ENCODE results near the gene PANK3. TPM values are rescaled to one million over a fixed set of nuclear protein-coding genes. Genes with fewer than 3 reads are reported as not detected.

PANK3 gene
- total RNA-seq, 1 experiment from 2014 or later: 79.7 TPM

DNA sequence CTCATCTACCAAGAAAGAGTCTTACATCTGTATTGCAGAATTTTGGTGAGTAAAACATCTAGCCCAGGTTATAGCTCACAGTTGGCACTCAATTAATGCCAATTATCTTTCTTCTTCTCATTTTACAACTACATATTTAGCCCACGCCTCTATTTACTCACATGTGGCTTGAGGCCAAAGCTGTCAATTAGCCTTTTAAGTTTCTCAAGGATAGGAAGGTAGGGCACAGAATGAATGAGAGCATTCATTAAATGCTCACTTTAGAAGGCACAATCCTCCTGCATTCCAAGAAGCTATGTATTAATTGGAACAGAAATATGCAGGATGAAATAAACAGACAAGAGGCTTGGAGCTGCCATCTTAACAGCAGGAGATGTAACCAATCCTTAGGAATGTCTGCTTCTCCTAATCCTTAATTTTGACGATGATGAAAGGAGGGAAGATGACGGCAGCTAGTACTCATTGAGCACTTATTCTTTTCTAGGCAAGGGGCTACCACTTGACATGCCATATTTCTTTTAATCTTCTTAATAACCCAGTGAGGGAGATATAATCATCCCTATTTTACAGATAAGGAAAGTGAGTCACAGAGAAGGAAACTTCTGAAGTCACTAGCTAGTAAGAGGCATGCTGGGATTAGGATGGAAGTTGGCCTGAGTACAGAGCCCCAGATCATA, 30.8 kb upstream of the PANK3 start:
- in situ Hi-C loops (cut with HindIII; ENCODE audit: low pct_unique_long_range_greater_than_20kb, low sequenced_read_pairs): no loop called here
- Histone ChIP-seq H3K27me3 (ENCODE audit: control insufficient read depth, insufficient read depth, low read length) (no peaks in the 10 kb centered on the region), H3K4me1 (ENCODE audit: control insufficient read depth, insufficient read depth, low read length) (no peaks in the 10 kb centered on the region), H3K4me3 (ENCODE audit: low read depth in 2 of 2, low read length in 2 of 2) (no peak overlapping the region), H3K27ac (ENCODE audit: low read length) (no peak overlapping the region), H3K9me3 (ENCODE audit: control insufficient read depth, insufficient read depth, low read depth, low read length) (no peaks in the 10 kb centered on the region), H3K36me3 (ENCODE audit: control insufficient read depth, insufficient read depth, low read length) (no peaks in the 10 kb centered on the region)
- TF ChIP-seq, protein P1, sequence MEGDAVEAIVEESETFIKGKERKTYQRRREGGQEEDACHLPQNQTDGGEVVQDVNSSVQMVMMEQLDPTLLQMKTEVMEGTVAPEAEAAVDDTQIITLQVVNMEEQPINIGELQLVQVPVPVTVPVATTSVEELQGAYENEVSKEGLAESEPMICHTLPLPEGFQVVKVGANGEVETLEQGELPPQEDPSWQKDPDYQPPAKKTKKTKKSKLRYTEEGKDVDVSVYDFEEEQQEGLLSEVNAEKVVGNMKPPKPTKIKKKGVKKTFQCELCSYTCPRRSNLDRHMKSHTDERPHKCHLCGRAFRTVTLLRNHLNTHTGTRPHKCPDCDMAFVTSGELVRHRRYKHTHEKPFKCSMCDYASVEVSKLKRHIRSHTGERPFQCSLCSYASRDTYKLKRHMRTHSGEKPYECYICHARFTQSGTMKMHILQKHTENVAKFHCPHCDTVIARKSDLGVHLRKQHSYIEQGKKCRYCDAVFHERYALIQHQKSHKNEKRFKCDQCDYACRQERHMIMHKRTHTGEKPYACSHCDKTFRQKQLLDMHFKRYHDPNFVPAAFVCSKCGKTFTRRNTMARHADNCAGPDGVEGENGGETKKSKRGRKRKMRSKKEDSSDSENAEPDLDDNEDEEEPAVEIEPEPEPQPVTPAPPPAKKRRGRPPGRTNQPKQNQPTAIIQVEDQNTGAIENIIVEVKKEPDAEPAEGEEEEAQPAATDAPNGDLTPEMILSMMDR (IDR thresholded peaks at IDR 0.05): no peak
- TF ChIP-seq SIN3A (IDR thresholded peaks at IDR 0.05; ENCODE audit: borderline replicate concordance, insufficient read depth, low read depth, low read length) (no peak), POLR2AphosphoS5 (IDR thresholded peaks at IDR 0.05; ENCODE audit: low read depth, low read length) (no peak), TCF7L2 (IDR thresholded peaks at IDR 0.05; ENCODE audit: low read depth, low read length) (no peak)
- TF ChIP-seq, protein P2, sequence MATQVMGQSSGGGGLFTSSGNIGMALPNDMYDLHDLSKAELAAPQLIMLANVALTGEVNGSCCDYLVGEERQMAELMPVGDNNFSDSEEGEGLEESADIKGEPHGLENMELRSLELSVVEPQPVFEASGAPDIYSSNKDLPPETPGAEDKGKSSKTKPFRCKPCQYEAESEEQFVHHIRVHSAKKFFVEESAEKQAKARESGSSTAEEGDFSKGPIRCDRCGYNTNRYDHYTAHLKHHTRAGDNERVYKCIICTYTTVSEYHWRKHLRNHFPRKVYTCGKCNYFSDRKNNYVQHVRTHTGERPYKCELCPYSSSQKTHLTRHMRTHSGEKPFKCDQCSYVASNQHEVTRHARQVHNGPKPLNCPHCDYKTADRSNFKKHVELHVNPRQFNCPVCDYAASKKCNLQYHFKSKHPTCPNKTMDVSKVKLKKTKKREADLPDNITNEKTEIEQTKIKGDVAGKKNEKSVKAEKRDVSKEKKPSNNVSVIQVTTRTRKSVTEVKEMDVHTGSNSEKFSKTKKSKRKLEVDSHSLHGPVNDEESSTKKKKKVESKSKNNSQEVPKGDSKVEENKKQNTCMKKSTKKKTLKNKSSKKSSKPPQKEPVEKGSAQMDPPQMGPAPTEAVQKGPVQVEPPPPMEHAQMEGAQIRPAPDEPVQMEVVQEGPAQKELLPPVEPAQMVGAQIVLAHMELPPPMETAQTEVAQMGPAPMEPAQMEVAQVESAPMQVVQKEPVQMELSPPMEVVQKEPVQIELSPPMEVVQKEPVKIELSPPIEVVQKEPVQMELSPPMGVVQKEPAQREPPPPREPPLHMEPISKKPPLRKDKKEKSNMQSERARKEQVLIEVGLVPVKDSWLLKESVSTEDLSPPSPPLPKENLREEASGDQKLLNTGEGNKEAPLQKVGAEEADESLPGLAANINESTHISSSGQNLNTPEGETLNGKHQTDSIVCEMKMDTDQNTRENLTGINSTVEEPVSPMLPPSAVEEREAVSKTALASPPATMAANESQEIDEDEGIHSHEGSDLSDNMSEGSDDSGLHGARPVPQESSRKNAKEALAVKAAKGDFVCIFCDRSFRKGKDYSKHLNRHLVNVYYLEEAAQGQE (IDR thresholded peaks at IDR 0.05; ENCODE audit: insufficient read depth in 1 of 2, low read depth in 2 of 2, low read length in 1 of 2): no peak
- intact Hi-C loops (cut with micrococcal nuclease; ENCODE audit: unreplicated experiment): no loop called here
- CTCF ChIA-PET: interaction anchor here (0.5 kb wide), 1 partner anchor 1665 kb away, joined by 4 read pairs; no protein-coding TSS in a partner anchor
- no peak for ATAC-seq
- POLR2A ChIA-PET: no interaction called here
- no peak for DNase-seq (ENCODE audit: low read depth, low spot score)
- no TSS peak for BruUV-seq (replicated peaks)

DNA sequence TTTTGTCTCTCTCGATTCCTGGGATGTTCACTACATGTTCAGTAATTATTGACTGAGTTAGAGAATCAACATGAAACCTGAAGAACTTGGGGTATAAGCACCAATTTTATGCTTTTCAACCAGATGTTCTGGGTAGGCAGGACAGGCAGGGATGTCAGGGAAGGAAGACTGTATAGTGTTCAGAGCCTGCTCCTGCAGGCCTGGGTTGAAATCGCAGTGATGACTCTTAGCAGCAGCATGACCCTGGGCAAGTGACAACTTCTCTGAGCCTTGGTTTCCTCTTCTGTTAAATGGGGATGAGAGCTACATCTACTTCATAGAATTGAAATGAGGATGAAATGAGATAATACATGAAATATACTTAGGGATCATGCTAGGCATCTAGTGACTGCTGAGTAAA, 29.7 kb upstream of the PANK3 start:
- Histone ChIP-seq H3K4me3 (ENCODE audit: low read depth in 2 of 2, low read length in 2 of 2) (no peak overlapping the region), H3K27ac (ENCODE audit: low read length) (no peak overlapping the region), H3K4me1 (ENCODE audit: control insufficient read depth, insufficient read depth, low read length) (no peaks in the 10 kb centered on the region), H3K27me3 (ENCODE audit: control insufficient read depth, insufficient read depth, low read length) (no peaks in the 10 kb centered on the region), H3K9me3 (ENCODE audit: control insufficient read depth, insufficient read depth, low read depth, low read length) (no peaks in the 10 kb centered on the region), H3K36me3 (ENCODE audit: control insufficient read depth, insufficient read depth, low read length) (no peaks in the 10 kb centered on the region)
- in situ Hi-C loops (cut with HindIII; ENCODE audit: low pct_unique_long_range_greater_than_20kb, low sequenced_read_pairs) (no loop called here), intact Hi-C loops (cut with micrococcal nuclease; ENCODE audit: unreplicated experiment) (no loop called here)
- POLR2A ChIA-PET: interaction anchor here (0.6 kb wide), 1 partner anchor 395 kb away, joined by 3 read pairs; no protein-coding TSS in a partner anchor
- ATAC-seq: no peak; the same call in 1 of the 2 replicates
- CTCF ChIA-PET: no interaction called here
- no peak for DNase-seq (ENCODE audit: low read depth, low spot score)
- no TSS peak for BruUV-seq (replicated peaks)
- TF ChIP-seq SIN3A (IDR thresholded peaks at IDR 0.05; ENCODE audit: borderline replicate concordance, insufficient read depth, low read depth, low read length): no peak
- TF ChIP-seq, protein P1 (IDR thresholded peaks at IDR 0.05): 0 out of 2 replicates have a peak, but pooled peaks have one; percentile 10
